ENCODE results near the gene LBH. TPM values are rescaled to one million over a fixed set of nuclear protein-coding genes. Genes with fewer than 3 reads are reported as not detected.

LBH gene
- total RNA-seq, 3 donors from 2014 or later: 18.2 to 153 (median 87.2) TPM

- peak overlapping the region; percentile 40 to 75 for H3K27ac ChIP-seq
- H3K36me3 ChIP-seq: no peaks in the 10 kb centered on the region
- TF ChIP-seq POLR2AphosphoS5 (IDR thresholded peaks at IDR 0.05): no peak
- H3K9me3 ChIP-seq: no peaks in the 10 kb centered on the region
- no peak for DNase-seq (ENCODE audit: low spot score in 2 of 2)
- H3K27me3 ChIP-seq: peaks cover 0 to 3% of the 10 kb centered on the region in 2 donors
- intact Hi-C loops (cut with DNase I; ENCODE audit: low total_unique reads): loop anchor here (10.0 kb wide), 1 partner anchor 207 kb away; the partner anchor contains the start of gene LCLAT1
- H3K4me3 ChIP-seq: peak overlapping the region in 2 of 3 donors; percentile 1 to 23
- H3K4me1 ChIP-seq: peaks cover 0 to 4% of the 10 kb centered on the region in 2 donors
Measured at GRCh38 chr2:30237239-30237965, 6.1 kb downstream of the LBH start.

- Histone ChIP-seq H3K4me1 (peaks cover 0 to 4% of the 10 kb centered on the region in 2 donors), H3K27ac (peak overlapping the region; percentile 40 to 86)
- TF ChIP-seq POLR2A (IDR thresholded peaks at IDR 0.05): no peak
- no peak for TF ChIP-seq CTCF (IDR thresholded peaks at IDR 0.05)
- no peak for TF ChIP-seq POLR2AphosphoS5 (IDR thresholded peaks at IDR 0.05)
Measured at GRCh38 chr2:30237966-30238800, 6.8 kb downstream of the LBH start.

GRCh38 chr2:30239308-30239985 is 8.1 kb downstream of the LBH start:
- H3K4me3 ChIP-seq: peak overlapping the region in 2 of 3 donors; percentile 21 to 41
- H3K9me3 ChIP-seq: no peaks in the 10 kb centered on the region
- no peaks in the 10 kb centered on the region for H3K36me3 ChIP-seq
- intact Hi-C loops (cut with DNase I; ENCODE audit: low total_unique reads): loop anchor here (10.0 kb wide), 1 partner anchor 205 kb away; the partner anchor contains the start of gene LCLAT1
- H3K27ac ChIP-seq: peak overlapping the region; percentile 64 to 86
- peaks cover 0 to 4% of the 10 kb centered on the region in 2 donors for H3K4me1 ChIP-seq
- TF ChIP-seq POLR2A (IDR thresholded peaks at IDR 0.05) (no peak), POLR2AphosphoS5 (IDR thresholded peaks at IDR 0.05) (peak; percentile 27 to 91 (median 89)), CTCF (IDR thresholded peaks at IDR 0.05) (peak; percentile 70 to 85 (median 83))
- H3K27me3 ChIP-seq: no peaks in the 10 kb centered on the region
- peak in 1 of 2 donors; percentile 47 for DNase-seq (ENCODE audit: low spot score in 2 of 2)

More at GRCh38 chr2:30237966-30238800, 6.8 kb downstream of the LBH start:
- Histone ChIP-seq H3K27me3 (peaks cover 0 to under 1% of the 10 kb centered on the region in 2 donors), H3K9me3 (no peaks in the 10 kb centered on the region), H3K36me3 (no peaks in the 10 kb centered on the region), H3K4me3 (peak overlapping the region in 1 of 3 donors; percentile 1)
- no peak for DNase-seq (ENCODE audit: low spot score in 2 of 2)
- intact Hi-C loops (cut with DNase I; ENCODE audit: low total_unique reads): loop anchor here (10.0 kb wide), 1 partner anchor 207 kb away; the partner anchor contains the start of gene LCLAT1

GRCh38 chr2:30239986-30240752 is 8.8 kb downstream of the LBH start:
- Histone ChIP-seq H3K4me1 (peaks cover 0 to 4% of the 10 kb centered on the region in 2 donors), H3K9me3 (no peaks in the 10 kb centered on the region), H3K4me3 (peak overlapping the region in 2 of 3 donors; percentile 21 to 41), H3K27me3 (no peaks in the 10 kb centered on the region), H3K36me3 (no peaks in the 10 kb centered on the region), H3K27ac (peak overlapping the region; percentile 64 to 86)
- DNase-seq (ENCODE audit: low spot score in 2 of 2): no peak
- TF ChIP-seq CTCF (IDR thresholded peaks at IDR 0.05): no peak
- TF ChIP-seq POLR2AphosphoS5 (IDR thresholded peaks at IDR 0.05): peak in 1 of 3 donors; percentile 39
- intact Hi-C loops (cut with DNase I; ENCODE audit: low total_unique reads): loop anchor here (10.0 kb wide), 1 partner anchor 205 kb away; the partner anchor contains the start of gene LCLAT1
